Transverse colon (tissue), 4 donors: ENCODE measurements around the gene KRT2. TPM values are rescaled to one million over a fixed set of nuclear protein-coding genes. Genes with fewer than 3 reads are reported as not detected.

Source experiments
- DNase-seq: peaks from one replicate; pipeline ENCODE4 v3.0.0-alpha.2; 2019
- H3K27ac ChIP-seq, 4 donors: fragments of 200-600 bp; sonication (generic); 2 replicates each; pipeline ENCODE4 v1.5.1; 2016 to 2018; ENCODE audit warnings: inconsistent platforms in 4 of 4
- H3K27me3 ChIP-seq: fragments of 200-600 bp; sonication (generic); 2 replicates; pipeline ENCODE4 v1.5.1; 2017; ENCODE audit warnings: inconsistent platforms
- H3K36me3 ChIP-seq, 4 donors: fragments of 200-600 bp; sonication (generic); 2 replicates each; pipeline ENCODE4 v1.5.1; 2017 to 2019; ENCODE audit warnings: inconsistent platforms in 4 of 4
- H3K4me1 ChIP-seq, 4 donors: fragments of 200-600 bp; sonication (generic); 2 replicates each; pipeline ENCODE4 v1.5.1; 2017 to 2020; ENCODE audit warnings: inconsistent platforms in 4 of 4
- H3K4me3 ChIP-seq, 4 donors: fragments of 200-600 bp; sonication (generic); 1 replicate in 1 of 4; 2 replicates in 3 of 4; pipeline versions ENCODE4 v1.5.1 to v1.6.1; 2017 to 2019; ENCODE audit warnings: inconsistent platforms in 4 of 4
- H3K9me3 ChIP-seq, 2 donors: fragments of 200-600 bp; sonication (generic); 2 replicates each; pipeline ENCODE4 v1.5.1; 2017 to 2019; ENCODE audit warnings: inconsistent platforms in 2 of 2
- CTCF ChIP-seq, 5 experiments: fragments of 200-600 bp in 3 of 5; fragments of 450-650 bp in 2 of 5; sonication (generic) in 3 of 5; IDR thresholded peaks; 1 replicate in 2 of 5; 2 replicates in 3 of 5; pipeline ENCODE4 v1.5.1; 2016 to 2017; ENCODE audit warnings: antibody characterized with exemption in 5 of 5, inconsistent platforms in 3 of 5, mild to moderate bottlenecking in 2 of 5, moderate library complexity in 1 of 5
- EP300 ChIP-seq: sonication (generic); formaldehyde crosslinking; IDR thresholded peaks from one replicate; pipeline ENCODE4 v1.6.1; 2017; ENCODE audit warnings: antibody characterized with exemption, low read depth
- POLR2A ChIP-seq: fragments of 450-650 bp; IDR thresholded peaks from one replicate; pipeline ENCODE4 v1.6.1; 2016; ENCODE audit warnings: antibody characterized with exemption, mild to moderate bottlenecking, moderate library complexity
- POLR2AphosphoS5 ChIP-seq, 3 donors: sonication (generic); formaldehyde crosslinking; IDR thresholded peaks; one replicate each; pipeline ENCODE4 v1.6.1; 2016; ENCODE audit warnings: antibody characterized with exemption in 3 of 3
- WGBS, 2 donors: methylation state at CpG; one replicate each; pipeline ENCODE4 v1.1.5; 2018; ENCODE audit warnings: low coverage in 1 of 2; 5-methylcytosine and 5-hydroxymethylcytosine counted together
- in situ Hi-C, 4 donors: fragments of 200-750 bp; cut with MboI; loops; one replicate each; pipeline versions ENCODE4 v1.15.0 to v1.15.1; 2017; ENCODE audit warnings: low sequenced_read_pairs in 3 of 4, low pct_ligation_motif_present in 1 of 4, low pct_unique_long_range_greater_than_20kb in 1 of 4
- intact Hi-C: fragments of 100-400 bp; cut with DNase I; formaldehyde crosslinking; loops from one replicate; pipeline ENCODE4 v1.15.1; 2023; ENCODE audit warnings: low total_unique reads
- total RNA-seq, 4 donors: library from RNA; depleted of rRNA; stranded (reverse); fragments of >200 nt; gene quantifications; one replicate each; pipeline ENCODE4 v1.1.0, GENCODE V29; 2016

The KRT2 gene
- total RNA-seq, 4 donors from 2014 or later = not detected

- H3K4me3 ChIP-seq = no peak overlapping the region
- no peaks in the 10 kb centered on the region for H3K36me3 ChIP-seq
- in situ Hi-C loops = no loop called here
- no peaks in the 10 kb centered on the region for H3K4me1 ChIP-seq
- H3K9me3 ChIP-seq = no peaks in the 10 kb centered on the region
- H3K27ac ChIP-seq = no peak overlapping the region
- intact Hi-C loops = no loop called here
- DNase-seq = no peak
- WGBS, 2 donors = 53% methylated on average over 9 of the region's 9 CpGs; no CpG with 5 or more reads in 1 of the 2 donors
- peaks cover 9% of the 10 kb centered on the region for H3K27me3 ChIP-seq
- TF ChIP-seq POLR2A (no peak), CTCF (IDR thresholded peaks at IDR 0.05) (peak in 4 of 5 experiments; percentile 15 to 35 (median 23))
Measured at GRCh38 chr12:52667509-52667908, 15.5 kb upstream of the KRT2 start.

GRCh38 chr12:52666471-52666870 is 14.5 kb upstream of the KRT2 start:
- H3K36me3 ChIP-seq = no peaks in the 10 kb centered on the region
- H3K27ac ChIP-seq = no peak overlapping the region
- no peaks in the 10 kb centered on the region for H3K4me1 ChIP-seq
- peaks cover 9% of the 10 kb centered on the region for H3K27me3 ChIP-seq
- H3K4me3 ChIP-seq = no peak overlapping the region
- no peaks in the 10 kb centered on the region for H3K9me3 ChIP-seq
- in situ Hi-C loops = no loop called here
- TF ChIP-seq POLR2A = no peak
- TF ChIP-seq EP300 = no peak
- no peak for TF ChIP-seq POLR2AphosphoS5 (IDR thresholded peaks at IDR 0.05)
- no peak for TF ChIP-seq CTCF (IDR thresholded peaks at IDR 0.05)
- WGBS, 2 donors = 40 to 70% methylated on average over 1 to 3 of the region's 3 CpGs
- DNase-seq = no peak
- intact Hi-C loops = no loop called here

DNA sequence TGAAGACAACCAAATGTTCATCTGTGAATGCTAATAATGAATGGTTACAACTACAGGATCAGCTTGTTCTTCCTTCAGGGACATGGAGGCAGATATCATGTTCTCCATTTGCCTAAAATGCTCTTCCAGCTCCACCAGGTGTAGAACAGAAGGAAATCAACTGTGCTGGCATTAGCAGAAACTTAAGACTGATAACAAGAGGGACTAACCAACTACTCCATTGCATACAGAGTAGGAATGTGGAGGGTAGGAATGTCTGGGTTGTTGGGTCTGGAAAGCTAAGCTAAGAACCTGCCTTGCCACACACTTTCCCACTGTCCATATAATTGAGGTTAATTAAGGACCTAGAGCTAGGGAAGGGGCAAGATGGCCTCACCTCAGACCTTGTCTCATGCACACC is 11.4 kb upstream of the KRT2 start:
- Histone ChIP-seq H3K27me3 (peaks cover 9% of the 10 kb centered on the region), H3K4me3 (no peak overlapping the region), H3K27ac (no peak overlapping the region), H3K36me3 (no peaks in the 10 kb centered on the region), H3K4me1 (no peaks in the 10 kb centered on the region), H3K9me3 (no peaks in the 10 kb centered on the region)
- no peak for TF ChIP-seq CTCF (IDR thresholded peaks at IDR 0.05)
- no peak for TF ChIP-seq POLR2AphosphoS5 (IDR thresholded peaks at IDR 0.05)
- TF ChIP-seq EP300 = no peak
- no peak for TF ChIP-seq POLR2A
- intact Hi-C loops (no loop called here), in situ Hi-C loops (no loop called here)
- DNase-seq = no peak

DNA sequence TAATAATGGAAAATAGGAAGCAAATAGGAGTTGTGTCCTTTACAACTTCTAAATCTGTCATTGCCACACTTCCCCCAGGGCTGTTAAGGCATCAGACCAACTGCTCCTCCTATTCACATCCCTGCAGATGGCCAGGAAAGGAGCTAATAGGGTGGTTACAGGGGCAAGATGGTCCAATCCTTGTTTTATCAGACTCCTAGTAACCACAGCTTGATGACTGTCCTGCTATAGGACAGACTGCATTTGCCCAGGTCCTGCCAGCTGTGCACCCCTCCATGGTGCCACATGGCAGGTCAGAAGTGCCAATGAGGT is 10.9 kb upstream of the KRT2 start:
- intact Hi-C loops = no loop called here
- Histone ChIP-seq H3K4me1 (no peaks in the 10 kb centered on the region), H3K36me3 (no peaks in the 10 kb centered on the region), H3K27ac (no peak overlapping the region), H3K27me3 (peaks cover 13% of the 10 kb centered on the region), H3K4me3 (no peak overlapping the region), H3K9me3 (no peaks in the 10 kb centered on the region)
- in situ Hi-C loops = no loop called here
- TF ChIP-seq EP300 = no peak
- no peak for TF ChIP-seq POLR2AphosphoS5 (IDR thresholded peaks at IDR 0.05)
- no peak for TF ChIP-seq POLR2A
- no peak for TF ChIP-seq CTCF (IDR thresholded peaks at IDR 0.05)
- DNase-seq = no peak
